ENCODE measurements around the gene ADAMTS17. TPM values are rescaled to one million over a fixed set of nuclear protein-coding genes. Genes with fewer than 3 reads are reported as not detected.

ADAMTS17 gene
- total RNA-seq, 1 donor from 2014 or later: 1.5 TPM

DNA sequence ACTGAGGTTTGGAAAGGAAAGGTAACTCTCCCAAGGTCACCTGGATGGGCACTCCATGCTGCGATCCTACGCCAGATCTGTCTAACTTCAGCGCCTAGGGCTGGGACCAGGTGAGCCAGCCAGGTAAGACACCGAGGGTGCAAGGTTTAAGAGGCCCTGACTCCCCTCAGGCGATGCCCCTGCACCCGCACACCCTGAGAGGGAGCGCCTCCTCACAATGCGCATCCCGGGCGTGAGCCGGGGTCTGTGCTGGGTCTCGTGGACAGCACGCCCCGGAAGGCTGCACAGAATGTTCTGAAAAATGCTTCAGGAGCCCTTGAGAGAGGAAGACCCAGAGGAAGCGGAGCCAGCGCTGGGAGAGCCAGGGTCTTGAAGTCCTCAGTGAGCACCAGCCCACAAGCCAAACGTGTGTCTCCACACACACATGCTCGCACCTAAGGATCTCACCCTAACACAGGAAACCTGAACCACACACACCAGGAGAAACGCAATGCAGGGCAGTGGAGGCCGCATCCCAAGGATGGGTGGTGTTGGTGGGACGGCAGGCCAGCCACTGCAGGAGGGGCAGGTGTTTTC lies 142.0 kb downstream of the ADAMTS17 start:
- H3K27ac Mint-ChIP-seq (ENCODE audit: unreplicated experiment): no peak overlapping the region
- H3K27me3 Mint-ChIP-seq (ENCODE audit: unreplicated experiment): peaks cover 8% of the 10 kb centered on the region
- H3K36me3 Mint-ChIP-seq (ENCODE audit: unreplicated experiment): no peaks in the 10 kb centered on the region
- TF ChIP-seq, protein P1, sequence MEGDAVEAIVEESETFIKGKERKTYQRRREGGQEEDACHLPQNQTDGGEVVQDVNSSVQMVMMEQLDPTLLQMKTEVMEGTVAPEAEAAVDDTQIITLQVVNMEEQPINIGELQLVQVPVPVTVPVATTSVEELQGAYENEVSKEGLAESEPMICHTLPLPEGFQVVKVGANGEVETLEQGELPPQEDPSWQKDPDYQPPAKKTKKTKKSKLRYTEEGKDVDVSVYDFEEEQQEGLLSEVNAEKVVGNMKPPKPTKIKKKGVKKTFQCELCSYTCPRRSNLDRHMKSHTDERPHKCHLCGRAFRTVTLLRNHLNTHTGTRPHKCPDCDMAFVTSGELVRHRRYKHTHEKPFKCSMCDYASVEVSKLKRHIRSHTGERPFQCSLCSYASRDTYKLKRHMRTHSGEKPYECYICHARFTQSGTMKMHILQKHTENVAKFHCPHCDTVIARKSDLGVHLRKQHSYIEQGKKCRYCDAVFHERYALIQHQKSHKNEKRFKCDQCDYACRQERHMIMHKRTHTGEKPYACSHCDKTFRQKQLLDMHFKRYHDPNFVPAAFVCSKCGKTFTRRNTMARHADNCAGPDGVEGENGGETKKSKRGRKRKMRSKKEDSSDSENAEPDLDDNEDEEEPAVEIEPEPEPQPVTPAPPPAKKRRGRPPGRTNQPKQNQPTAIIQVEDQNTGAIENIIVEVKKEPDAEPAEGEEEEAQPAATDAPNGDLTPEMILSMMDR (IDR thresholded peaks at IDR 0.05): no peak
- no peaks in the 10 kb centered on the region for H3K9me3 Mint-ChIP-seq (ENCODE audit: unreplicated experiment)
- no peaks in the 10 kb centered on the region for H3K4me1 Mint-ChIP-seq (ENCODE audit: unreplicated experiment)
- H3K4me3 Mint-ChIP-seq (ENCODE audit: unreplicated experiment): no peak overlapping the region
- no peak for DNase-seq (ENCODE audit: extremely low spot score, unreplicated experiment)

DNA sequence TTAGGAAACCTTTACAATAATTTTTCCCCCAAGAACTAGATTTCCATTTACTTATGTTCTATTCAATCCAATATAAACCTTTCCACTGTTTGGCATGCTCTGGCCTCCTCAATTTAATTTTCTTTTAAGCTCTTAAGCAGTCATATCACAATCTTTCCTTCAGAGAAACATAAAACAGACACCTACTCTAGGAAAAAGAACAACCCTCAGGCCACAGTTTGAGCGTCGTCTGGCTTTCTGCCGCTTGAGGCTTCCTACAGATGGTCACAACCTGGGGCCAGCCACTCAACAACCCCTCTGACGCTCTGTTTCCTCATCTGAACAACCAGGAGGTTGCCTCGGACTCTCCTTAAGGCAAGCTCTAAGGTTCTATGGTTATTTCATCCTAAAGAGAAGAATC lies 143.3 kb downstream of the ADAMTS17 start:
- Mint-ChIP-seq H3K9me3 (ENCODE audit: unreplicated experiment) (no peaks in the 10 kb centered on the region), H3K4me3 (ENCODE audit: unreplicated experiment) (no peak overlapping the region), H3K4me1 (ENCODE audit: unreplicated experiment) (no peaks in the 10 kb centered on the region), H3K27me3 (ENCODE audit: unreplicated experiment) (peaks cover 8% of the 10 kb centered on the region), H3K27ac (ENCODE audit: unreplicated experiment) (no peak overlapping the region), H3K36me3 (ENCODE audit: unreplicated experiment) (no peaks in the 10 kb centered on the region)
- no peak for DNase-seq (ENCODE audit: extremely low spot score, unreplicated experiment)
- TF ChIP-seq, protein P1 (IDR thresholded peaks at IDR 0.05): no peak

DNA sequence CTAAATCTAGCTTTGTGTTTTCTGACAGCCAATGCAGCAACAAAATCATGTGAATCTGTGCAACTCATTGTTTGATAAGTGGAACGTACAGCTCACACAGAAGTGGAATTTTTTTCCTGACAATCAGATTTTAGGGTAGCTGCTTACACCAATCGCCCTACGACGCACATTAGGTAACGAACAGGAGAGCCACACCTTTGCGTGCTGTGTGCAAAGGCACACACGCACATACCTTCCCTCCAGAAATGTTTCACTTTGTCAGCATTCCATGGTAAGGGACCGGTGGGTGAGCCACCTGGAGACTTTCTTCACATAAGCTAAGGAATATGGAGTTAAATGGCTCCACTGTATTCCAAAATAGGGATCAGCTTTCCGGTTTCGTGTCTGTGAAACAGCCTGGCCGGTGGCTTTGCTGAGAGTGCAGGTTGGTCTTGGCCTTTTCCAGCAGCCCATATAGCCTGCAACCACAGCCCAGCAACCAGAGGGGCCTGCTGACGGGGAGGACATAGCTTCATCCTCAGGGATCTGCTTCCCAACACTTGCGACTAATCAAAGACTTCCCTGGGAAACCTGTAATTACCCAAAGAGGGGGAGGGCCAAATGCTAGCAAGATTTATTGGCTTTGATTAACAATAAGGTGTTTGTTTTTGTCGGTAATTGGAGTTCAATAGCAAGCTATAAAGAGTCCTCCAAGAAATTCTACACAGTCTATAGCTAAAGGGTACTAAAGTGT lies 145.3 kb downstream of the ADAMTS17 start:
- no peaks in the 10 kb centered on the region for H3K36me3 Mint-ChIP-seq (ENCODE audit: unreplicated experiment)
- H3K27me3 Mint-ChIP-seq (ENCODE audit: unreplicated experiment): peaks cover 8% of the 10 kb centered on the region
- H3K9me3 Mint-ChIP-seq (ENCODE audit: unreplicated experiment): no peaks in the 10 kb centered on the region

DNA sequence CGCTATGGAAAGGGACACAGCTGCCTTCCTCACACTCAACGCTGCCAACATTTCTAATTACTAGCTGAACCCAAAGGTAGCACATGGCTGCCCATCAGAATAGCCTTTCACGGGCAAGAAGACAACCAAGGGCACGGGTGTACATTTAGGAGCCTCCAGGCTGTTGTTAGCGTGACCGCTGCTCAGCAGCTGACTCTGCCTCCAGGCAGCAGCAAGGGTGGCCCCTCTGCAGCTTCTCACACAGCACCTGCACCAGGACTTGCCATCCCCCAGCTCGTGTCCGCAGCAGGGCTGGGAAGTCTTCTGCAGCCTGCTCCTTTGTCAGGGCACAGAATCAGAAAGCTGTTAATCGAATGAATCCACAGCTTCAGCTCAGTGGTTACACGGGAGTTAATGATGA lies 146.8 kb downstream of the ADAMTS17 start:
- Mint-ChIP-seq H3K27me3 (ENCODE audit: unreplicated experiment) (peaks cover 8% of the 10 kb centered on the region), H3K4me1 (ENCODE audit: unreplicated experiment) (no peaks in the 10 kb centered on the region)

More for the DNA sequence above, 145.3 kb downstream of the ADAMTS17 start:
- Mint-ChIP-seq H3K4me1 (ENCODE audit: unreplicated experiment) (no peaks in the 10 kb centered on the region), H3K4me3 (ENCODE audit: unreplicated experiment) (no peak overlapping the region), H3K27ac (ENCODE audit: unreplicated experiment) (no peak overlapping the region)
- DNase-seq (ENCODE audit: extremely low spot score, unreplicated experiment): no peak
- TF ChIP-seq, protein P1 (IDR thresholded peaks at IDR 0.05): no peak

More for the DNA sequence above, 146.8 kb downstream of the ADAMTS17 start:
- no peak overlapping the region for H3K27ac Mint-ChIP-seq (ENCODE audit: unreplicated experiment)
- H3K36me3 Mint-ChIP-seq (ENCODE audit: unreplicated experiment): no peaks in the 10 kb centered on the region
- H3K4me3 Mint-ChIP-seq (ENCODE audit: unreplicated experiment): no peak overlapping the region
- no peaks in the 10 kb centered on the region for H3K9me3 Mint-ChIP-seq (ENCODE audit: unreplicated experiment)
- DNase-seq (ENCODE audit: extremely low spot score, unreplicated experiment): no peak
- TF ChIP-seq, protein P1 (IDR thresholded peaks at IDR 0.05): no peak

Data from osteocyte (in vitro differentiated cells).